Left cardiac atrium (tissue), 4 donors: Measurements from ENCODE around the gene ACAN. TPM values are rescaled to one million over a fixed set of nuclear protein-coding genes. Genes with fewer than 3 reads are reported as not detected.

Experiments
- ATAC-seq, 2 donors: fragments of 200-7000 bp; cut with Tn5 transposase; one replicate each; pipeline ENCODE4 v1.9.1; 2020; ENCODE audit warnings: mild to moderate bottlenecking in 2 of 2, moderate library complexity in 2 of 2
- DNase-seq: peaks from one replicate; pipeline ENCODE4 v3.0.0-alpha.2; 2020
- intact Hi-C, 2 donors: fragments of 100-400 bp; cut with DNase I; formaldehyde crosslinking; loops; one replicate each; pipeline versions ENCODE4 v1.14.1 to v1.15.1; 2022 to 2023
- long read RNA-seq: library from polyadenylated mRNA; unstranded; transcript quantifications from one replicate; pipeline ENCODE4 v2.0.0, GENCODE V29; 2021
- total RNA-seq, 2 donors: library from RNA; stranded (reverse); fragmentation: NEBNext Ultra II Directional; extraction: Animal tissue kit (Norgen Biotek cat#: 25700); gene quantifications; one replicate each; pipeline ENCODE4 v1.2.1, GENCODE V29; 2021
- donor health status: DM: no; HTN: yes; CAD: no.
- donor health status: DM: no; HTN: yes; CAD: no; lungs with severe emphysema.
- donor health status: DM: yes; HTN: yes; CAD: no.
- donor health status: Dilated cardiomyopathy.

The ACAN gene
- total RNA-seq, result under 1 TPM; 0.09 to 0.52 TPM
- long read RNA-seq, result 0 reads

DNA sequence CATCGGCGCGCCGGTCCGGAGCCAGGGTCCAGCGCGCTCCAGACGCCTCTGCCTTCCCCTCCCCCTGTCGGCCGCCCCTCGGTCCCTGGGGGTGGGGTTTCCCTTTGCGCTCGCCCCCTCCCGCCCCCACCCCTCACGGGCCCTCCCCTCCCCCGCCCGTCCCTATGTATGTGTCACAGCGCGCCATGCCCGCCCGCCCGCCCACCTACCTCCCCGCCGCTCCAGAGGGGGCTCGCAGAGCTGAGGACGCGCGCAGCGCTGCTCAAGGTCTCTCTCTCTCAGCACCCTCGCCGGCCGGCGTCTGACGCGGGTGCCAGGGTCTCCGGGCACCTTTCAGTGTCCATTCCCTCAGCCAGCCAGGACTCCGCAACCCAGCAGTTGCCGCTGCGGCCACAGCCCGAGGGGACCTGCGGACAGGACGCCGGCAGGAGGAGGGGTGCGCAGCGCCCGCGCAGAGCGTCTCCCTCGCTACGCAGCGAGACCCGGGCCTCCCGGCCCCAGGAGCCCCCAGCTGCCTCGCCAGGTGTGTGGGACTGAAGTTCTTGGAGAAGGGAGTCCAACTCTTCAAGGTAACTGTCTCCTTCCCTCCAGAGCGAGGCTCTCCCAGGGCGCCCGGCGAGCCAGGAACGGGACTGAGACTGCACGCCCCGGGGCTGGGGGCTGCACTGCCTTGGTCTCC lies at the start of gene ACAN:
Gene ACAN (plus strand): TSS at position 196 of the 679 bp plus-strand sequence. CDS start 32,771 bp downstream, outside the sequence.
- DNase-seq (no peak), ATAC-seq (no peak)
- intact Hi-C loops, result no loop called here

- ATAC-seq (no peak), DNase-seq (no peak)
- intact Hi-C loops, result no loop called here
Measured at GRCh38 chr15:88756521-88756920, 46.7 kb upstream of the ACAN start.

DNA sequence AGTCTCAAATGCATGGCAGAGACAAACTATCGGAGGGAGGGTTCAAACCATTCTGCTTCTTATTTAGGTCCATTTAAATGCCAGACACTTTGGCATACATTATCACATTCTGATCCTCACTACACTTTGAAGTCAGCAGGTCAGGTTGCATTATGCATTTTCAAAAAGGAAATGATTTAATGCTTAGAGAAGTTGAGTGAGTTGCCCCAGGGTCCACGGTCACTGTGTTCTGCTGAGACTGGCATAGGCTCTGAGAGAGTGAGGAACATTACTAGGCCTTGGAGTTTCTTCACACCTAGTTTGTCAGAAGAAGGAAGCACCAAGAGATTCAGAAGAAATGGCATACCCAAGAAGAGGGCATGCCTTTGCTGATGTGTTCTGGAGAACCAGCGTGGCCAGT lies 46.3 kb upstream of the ACAN start:
- no peak for DNase-seq
- intact Hi-C loops, result no loop called here
- ATAC-seq, result no peak

- no peak for ATAC-seq
- DNase-seq, result no peak
- intact Hi-C loops, result no loop called here
Measured at GRCh38 chr15:88759872-88760271, 43.4 kb upstream of the ACAN start.

GRCh38 chr15:88764448-88764847 lies 38.8 kb upstream of the ACAN start:
- ATAC-seq (no peak), DNase-seq (no peak)
- intact Hi-C loops, result no loop called here

- ATAC-seq (no peak), DNase-seq (no peak)
- intact Hi-C loops, result no loop called here
Measured at GRCh38 chr15:88765212-88765611, 38.0 kb upstream of the ACAN start.

GRCh38 chr15:88769161-88769971 lies 33.9 kb upstream of the ACAN start:
- intact Hi-C loops, result no loop called here
- no peak for ATAC-seq

DNA sequence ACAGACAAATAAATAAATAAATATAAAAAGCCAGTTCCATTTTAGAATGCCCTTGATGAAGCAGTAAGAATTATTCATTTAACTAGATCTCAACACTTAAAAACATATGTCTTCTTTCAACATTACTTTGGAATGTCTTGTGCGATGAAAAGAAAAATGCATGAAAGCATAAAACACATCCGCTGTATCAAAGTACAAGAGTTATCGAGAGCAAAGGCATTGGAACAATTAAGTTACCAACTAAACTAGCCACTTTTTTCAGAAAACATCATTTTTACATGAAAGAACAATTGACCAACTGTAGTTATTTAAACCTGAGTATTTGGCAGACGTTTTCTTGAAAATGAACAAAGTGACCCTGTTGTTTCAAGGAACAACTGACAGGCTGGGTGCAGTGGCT lies 27.5 kb upstream of the ACAN start:
- intact Hi-C loops, result no loop called here
- ATAC-seq (no peak), DNase-seq (no peak)

More at GRCh38 chr15:88769161-88769971, 33.9 kb upstream of the ACAN start:
- DNase-seq, result no peak

GRCh38 chr15:88776646-88777045 lies 26.6 kb upstream of the ACAN start:
- no peak for ATAC-seq
- intact Hi-C loops, result no loop called here
- no peak for DNase-seq

DNA sequence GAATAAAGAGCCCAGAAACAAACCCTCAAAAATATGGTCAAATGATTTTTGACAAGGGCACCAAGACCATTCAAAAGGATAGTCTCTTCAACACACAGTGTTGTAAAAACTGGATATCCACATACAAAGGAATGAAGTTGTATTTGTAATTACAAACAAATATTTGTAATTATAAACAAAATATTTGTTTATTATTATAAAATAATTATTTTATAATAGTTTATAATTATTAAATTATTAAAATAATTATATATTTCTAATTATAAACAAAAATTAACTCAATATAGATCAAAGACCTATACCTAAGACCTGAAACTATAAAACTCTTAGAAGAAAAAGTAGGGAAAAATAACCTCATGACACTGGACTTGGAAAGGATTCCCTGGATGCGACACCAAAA lies 23.3 kb upstream of the ACAN start:
- no peak for ATAC-seq
- intact Hi-C loops, result no loop called here

GRCh38 chr15:88782465-88782864 lies 20.8 kb upstream of the ACAN start:
- DNase-seq (no peak), ATAC-seq (no peak)
- intact Hi-C loops, result no loop called here

More for the DNA sequence above, 23.3 kb upstream of the ACAN start:
- no peak for DNase-seq

DNA sequence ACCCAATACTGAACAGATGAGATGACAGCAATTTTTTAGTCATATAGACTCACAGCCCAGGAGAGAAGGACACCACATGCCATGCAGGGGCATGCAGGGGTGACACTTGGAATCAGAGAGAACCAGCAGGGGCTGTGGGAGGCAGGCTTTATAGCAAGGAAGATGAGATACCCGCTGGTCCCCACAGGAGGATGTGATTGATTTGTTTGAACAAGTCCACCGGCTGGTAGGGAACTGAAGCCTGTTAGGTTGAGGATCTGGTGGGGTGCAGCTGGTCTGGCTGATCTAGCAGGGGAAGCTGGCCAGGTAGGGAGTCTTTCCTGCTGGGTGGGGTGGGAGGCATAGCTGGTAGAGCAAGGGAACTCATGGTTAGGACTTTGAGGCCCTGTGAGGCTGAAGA lies 18.0 kb upstream of the ACAN start:
- ATAC-seq, result no peak
- intact Hi-C loops, result no loop called here

DNA sequence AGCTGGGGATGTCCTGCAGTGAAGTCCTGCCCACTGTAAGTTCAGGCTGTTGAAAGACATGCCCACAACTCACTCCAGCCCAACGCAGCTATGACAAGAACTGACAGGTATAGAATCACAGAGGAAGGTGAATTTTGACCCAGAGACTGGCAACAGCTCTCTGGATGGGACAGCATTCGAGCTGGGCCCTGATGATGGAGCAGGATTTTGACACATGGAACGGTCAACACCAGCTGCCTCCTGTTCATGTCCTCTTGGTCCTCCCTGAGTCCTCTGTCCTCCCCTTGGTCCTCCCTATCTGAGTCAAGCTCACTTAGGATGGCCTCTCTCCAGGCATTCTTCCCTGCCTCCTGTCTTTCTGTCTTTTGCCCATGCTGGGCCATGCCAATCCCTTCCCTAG lies 15.2 kb upstream of the ACAN start:
- ATAC-seq (no peak), DNase-seq (no peak)
- intact Hi-C loops, result no loop called here

More for the DNA sequence above, 18.0 kb upstream of the ACAN start:
- no peak for DNase-seq

- DNase-seq (no peak), ATAC-seq (peak in 1 of 2 donors; percentile 72)
- intact Hi-C loops, result no loop called here
Measured at GRCh38 chr15:88788816-88789215, 14.4 kb upstream of the ACAN start.

GRCh38 chr15:88790486-88790885 lies 12.8 kb upstream of the ACAN start:
- intact Hi-C loops, result no loop called here
- no peak for ATAC-seq
- no peak for DNase-seq

DNA sequence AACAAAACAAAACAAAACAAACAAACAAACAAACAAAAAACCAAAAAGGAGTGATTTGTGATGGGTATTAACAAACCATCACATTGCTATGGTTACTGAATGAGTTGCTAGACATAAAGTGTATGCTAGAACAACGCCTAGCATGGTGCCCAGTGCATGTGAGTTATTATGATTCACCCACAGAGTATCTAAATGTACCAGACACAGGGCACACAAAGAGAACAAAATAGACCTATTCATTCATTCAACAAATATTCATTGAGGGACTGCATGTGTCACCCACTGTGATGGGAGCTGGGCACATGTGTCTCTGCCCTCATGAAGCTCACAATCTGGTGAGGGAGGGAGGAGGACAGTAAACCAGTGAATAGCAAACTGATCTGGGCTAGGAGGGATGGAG lies 11.6 kb upstream of the ACAN start:
- DNase-seq, result no peak
- ATAC-seq, result no peak
- intact Hi-C loops, result no loop called here

DNA sequence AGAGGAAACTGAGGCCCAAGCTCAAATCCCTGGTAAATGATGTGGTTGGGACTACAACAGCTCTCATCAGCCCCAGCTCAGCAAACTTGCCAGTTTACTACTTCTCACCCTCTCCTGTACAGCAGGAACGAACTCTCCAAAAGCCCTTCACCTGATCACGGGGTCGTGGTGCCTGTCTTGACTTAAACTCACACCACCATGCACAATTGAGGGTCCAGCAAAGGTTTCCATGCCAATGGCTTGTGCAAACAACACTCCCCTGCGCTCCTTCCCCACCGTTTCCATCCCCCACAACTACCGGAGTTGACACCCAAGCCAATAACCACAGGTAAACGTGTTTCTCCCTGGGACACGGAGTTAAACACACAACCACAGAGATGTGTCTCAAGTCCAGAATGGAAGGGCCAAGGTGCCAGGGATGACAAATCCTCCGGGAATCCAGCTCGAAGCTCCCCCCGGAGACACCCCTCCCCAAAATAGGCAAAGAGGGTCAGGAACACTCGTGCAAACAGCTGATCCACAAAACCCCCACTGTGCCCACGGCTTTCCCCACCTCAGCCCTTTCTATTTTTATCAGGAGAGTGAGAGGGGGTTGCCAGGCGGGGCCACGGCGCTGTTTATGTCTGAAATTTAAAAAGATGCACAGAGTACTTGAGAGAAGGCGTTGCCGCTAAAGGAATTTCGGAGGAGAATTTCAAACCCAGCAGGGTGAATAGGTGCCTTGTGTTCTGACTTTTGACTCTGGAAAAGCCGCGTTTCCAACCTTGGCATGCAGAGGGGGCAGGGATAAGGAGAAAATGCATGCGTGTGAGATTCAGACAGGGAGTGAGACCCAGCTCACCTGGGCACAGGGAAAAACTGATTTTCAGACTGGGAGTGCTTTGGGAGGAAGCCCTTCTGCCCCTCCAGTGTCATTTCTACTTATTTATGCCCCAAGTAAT lies 10.6 kb upstream of the ACAN start:
- no peak for ATAC-seq
- DNase-seq, result no peak
- intact Hi-C loops, result no loop called here

- ATAC-seq, result no peak
- no peak for DNase-seq
- intact Hi-C loops, result no loop called here
Measured at GRCh38 chr15:88794001-88794400, 9.2 kb upstream of the ACAN start.

DNA sequence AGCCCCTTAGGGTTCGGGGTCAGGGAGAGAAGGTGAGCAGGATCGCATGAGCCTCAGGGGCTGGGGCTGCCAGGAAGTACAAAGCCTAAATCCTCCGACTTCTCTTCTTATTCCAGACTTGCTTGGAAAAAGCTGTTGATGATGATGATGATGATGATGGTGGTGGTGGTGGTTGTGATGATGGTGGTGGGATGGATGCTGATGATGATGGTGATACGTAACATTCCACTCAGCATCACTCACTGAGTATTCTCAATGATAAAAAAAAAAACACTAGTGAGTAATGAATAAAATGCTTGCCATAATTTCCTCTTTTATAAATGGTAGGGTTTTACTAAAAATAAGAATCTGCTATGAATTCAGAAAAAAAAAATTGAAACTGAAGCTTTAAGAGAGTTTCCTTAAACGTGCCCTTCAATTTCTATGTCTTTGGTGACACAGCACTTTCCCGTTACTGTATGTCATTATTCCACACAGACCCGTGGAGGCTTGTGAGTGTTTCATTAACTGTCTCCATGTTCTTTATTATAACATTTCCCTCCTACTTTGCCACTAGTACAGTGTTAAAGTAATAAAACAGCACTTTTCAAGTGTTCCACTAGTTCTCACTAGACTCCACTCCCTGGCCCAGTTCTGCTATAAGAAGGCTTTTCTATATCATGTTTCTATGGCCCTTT lies 5.4 kb upstream of the ACAN start:
- intact Hi-C loops, result no loop called here
- DNase-seq (no peak), ATAC-seq (no peak)
